Vagina (tissue), 2 donors: ENCODE data around the gene DKK3.
A peak's percentile ranks its signal among the peaks of the same experiment; 100 is the strongest.

Experiments used
- CTCF ChIP-seq, 3 experiments: fragments of 450-650 bp in 2 of 3; fragments of 200-600 bp in 1 of 3; sonication (generic) in 1 of 3; IDR thresholded peaks; one replicate each; pipeline ENCODE4 v1.5.1; 2017 to 2019; ENCODE audit warnings: antibody characterized with exemption in 3 of 3, mild to moderate bottlenecking in 2 of 3, moderate library complexity in 2 of 3
- POLR2A ChIP-seq, 2 donors: fragments of 450-650 bp; IDR thresholded peaks; one replicate each; pipeline ENCODE4 v1.6.1; 2017; ENCODE audit warnings: antibody characterized with exemption in 2 of 2, mild to moderate bottlenecking in 2 of 2, moderate library complexity in 2 of 2
- POLR2AphosphoS5 ChIP-seq, 2 donors: sonication (generic); formaldehyde crosslinking; IDR thresholded peaks; one replicate each; pipeline ENCODE4 v1.9.0; 2017; ENCODE audit warnings: antibody characterized with exemption in 2 of 2, mild to moderate bottlenecking in 2 of 2, low read depth in 1 of 2; ENCODE audit not compliant: insufficient read depth in 1 of 2

- TF ChIP-seq CTCF (IDR thresholded peaks at IDR 0.05): no peak
- TF ChIP-seq POLR2A (IDR thresholded peaks at IDR 0.05): no peak
- peak in 1 of 2 donors; percentile 42 for TF ChIP-seq POLR2AphosphoS5 (IDR thresholded peaks at IDR 0.05; ENCODE audit: insufficient read depth in 1 of 2, low read depth in 1 of 2)
These were observed 36.4 kb upstream of the DKK3 start for GRCh38 chr11:12044799-12045198.
